Measurements from ENCODE around the gene HSBP1L1. TPM values are rescaled to one million over a fixed set of nuclear protein-coding genes. Genes with fewer than 3 reads are reported as not detected.

The HSBP1L1 gene
- total and polyA plus RNA-seq, 2 of the 13 experiments (the other 11 are each of a cell fraction or from before 2014, with no cell fraction given), result 22.6 to 45.1 TPM

GRCh38 chr18:79965119-79965902 lies 868 bp downstream of the HSBP1L1 start (continued):
- TF ChIP-seq MTA1 (CRISPR knock-in tag; IDR thresholded peaks at IDR 0.05; ENCODE audit: borderline replicate concordance), result no peak
- TF ChIP-seq TFAP4 (IDR thresholded peaks at IDR 0.05; ENCODE audit: borderline replicate concordance, low read depth), result no peak
- TF ChIP-seq ZBTB34 (CRISPR knock-in tag; IDR thresholded peaks at IDR 0.05), result no peak
- TF ChIP-seq IRF2 (CRISPR knock-in tag; IDR thresholded peaks at IDR 0.05), result 0 out of 2 replicates have a peak, but pooled peaks have one; percentile 24
- 0 out of 2 replicates have a peak, but pooled peaks have one; percentile 58 for TF ChIP-seq ZSCAN20 (CRISPR knock-in tag; IDR thresholded peaks at IDR 0.05; ENCODE audit: borderline replicate concordance)
- peak; percentile 43; the same call in 1 of the 2 replicates for TF ChIP-seq WIZ (CRISPR knock-in tag; IDR thresholded peaks at IDR 0.05)
- TF ChIP-seq PATZ1 (CRISPR knock-in tag; IDR thresholded peaks at IDR 0.05), result peak; percentile 74
- no peak for TF ChIP-seq HNRNPK (IDR thresholded peaks at IDR 0.05; ENCODE audit: low read depth, low read length, poor library complexity, severe bottlenecking)
- TF ChIP-seq NFIB (CRISPR knock-in tag; IDR thresholded peaks at IDR 0.05; ENCODE audit: borderline replicate concordance), result 0 out of 2 replicates have a peak, but pooled peaks have one; percentile 46
- TF ChIP-seq HMG20A (CRISPR knock-in tag; IDR thresholded peaks at IDR 0.05; ENCODE audit: borderline replicate concordance), result no peak
- peak; percentile 62; the same call in 1 of the 2 replicates for TF ChIP-seq RXRA (CRISPR knock-in tag; IDR thresholded peaks at IDR 0.05)
- TF ChIP-seq ZNF704 (CRISPR knock-in tag; IDR thresholded peaks at IDR 0.05; ENCODE audit: borderline replicate concordance), result 0 out of 2 replicates have a peak, but pooled peaks have one; percentile 1
- no peak for TF ChIP-seq ZHX2 (IDR thresholded peaks at IDR 0.05; ENCODE audit: low read depth)
- no peak for TF ChIP-seq ZHX2 (CRISPR knock-in tag; IDR thresholded peaks at IDR 0.05; ENCODE audit: borderline replicate concordance)
- TF ChIP-seq LBX2 (CRISPR knock-in tag; IDR thresholded peaks at IDR 0.05; ENCODE audit: borderline replicate concordance), result no peak
- peak; percentile 53 for TF ChIP-seq ZNF331 (CRISPR knock-in tag; IDR thresholded peaks at IDR 0.05)

Measured in HepG2 (cell line).